IMR-90 (cell line): ENCODE results near the gene DUSP22. TPM values are rescaled to one million over a fixed set of nuclear protein-coding genes. Genes with fewer than 3 reads are reported as not detected.

ENCODE experiments used
- ATAC-seq: fragments of 200-7000 bp; cut with Tn5 transposase; 2 replicates; pipeline ENCODE4 v1.9.1; 2020; ENCODE audit warnings: low read depth, mild to moderate bottlenecking, moderate library complexity
- BruUV-seq: library from RNA; stranded (reverse); fragments of 400-500 nt; replicated peaks from 2 replicates; lab custom pipeline; 2021; lab: Mats Ljungman, UMichigan
- CTCF ChIA-PET: fragments of 300-600 bp; formaldehyde crosslinking; extraction: SDS; loops from one replicate; lab custom pipeline; 2021; ENCODE audit warnings: antibody characterized with exemption; lab: Yijun Ruan, JAX
- POLR2A ChIA-PET: fragments of 300-600 bp; sonication (Branson Sonifier 250); formaldehyde crosslinking; loops from one replicate; lab custom pipeline; 2022; ENCODE audit warnings: antibody characterized with exemption; ENCODE audit not compliant: unreplicated experiment; lab: Charles Lee
- DNase-seq: peaks from one replicate; pipeline ENCODE4 v3.0.0; 2013
- H2AFZ ChIP-seq: replicated peaks from 2 replicates; pipeline ENCODE3; 2013; ENCODE audit warnings: low read length, mild to moderate bottlenecking; ENCODE audit not compliant: poor library complexity
- H2AK5ac ChIP-seq: 2 replicates; pipeline ENCODE4 v1.6.1; 2013; ENCODE audit warnings: low read depth, low read length, inconsistent platforms
- H2AK9ac ChIP-seq: replicated peaks from 2 replicates; pipeline ENCODE3; 2013; ENCODE audit warnings: mild to moderate bottlenecking, low read depth, low read length, moderate library complexity; ENCODE audit not compliant: poor library complexity
- H2BK120ac ChIP-seq: 2 replicates; pipeline ENCODE4 v1.6.1; 2013; ENCODE audit warnings: low read depth, low read length, inconsistent platforms
- H2BK15ac ChIP-seq: 3 replicates; pipeline ENCODE4 v1.6.1; 2013; ENCODE audit warnings: low read depth, low read length, inconsistent platforms
- H2BK20ac ChIP-seq: 2 replicates; pipeline ENCODE4 v1.6.1; 2013; ENCODE audit warnings: low read depth, mild to moderate bottlenecking, inconsistent platforms, low read length, moderate library complexity
- H2BK5ac ChIP-seq: 2 replicates; pipeline ENCODE4 v1.6.1; 2013; ENCODE audit warnings: mild to moderate bottlenecking, low read depth, low read length, inconsistent platforms; ENCODE audit not compliant: poor library complexity, severe bottlenecking
- H3K14ac ChIP-seq: replicated peaks from 2 replicates; pipeline ENCODE4 v1.6.1; 2013; ENCODE audit warnings: low read depth, low read length, inconsistent platforms
- H3K18ac ChIP-seq: 2 replicates; pipeline ENCODE4 v1.6.1; 2013; ENCODE audit warnings: low read depth, low read length, control low read depth
- H3K23ac ChIP-seq: 2 replicates; pipeline ENCODE4 v1.6.1; 2013; ENCODE audit warnings: low read depth, low read length, inconsistent platforms
- H3K27ac ChIP-seq: 2 replicates; pipeline ENCODE4 v1.5.1; 2013; ENCODE audit warnings: mild to moderate bottlenecking, control low read depth, low read length; ENCODE audit not compliant: insufficient read depth
- H3K27me3 ChIP-seq: 2 replicates; pipeline ENCODE4 v1.6.1; 2013; ENCODE audit warnings: low read length; ENCODE audit not compliant: control insufficient read depth, insufficient read depth
- H3K36me3 ChIP-seq: 2 replicates; pipeline ENCODE4 v1.6.1; 2013; ENCODE audit warnings: low read length, mixed read lengths; ENCODE audit not compliant: control insufficient read depth, insufficient read depth
- H3K4ac ChIP-seq: 2 replicates; pipeline ENCODE4 v1.6.1; 2013; ENCODE audit warnings: low read depth, low read length, inconsistent platforms
- H3K4me1 ChIP-seq: 2 replicates; pipeline ENCODE4 v1.6.1; 2013; ENCODE audit warnings: low read length, mixed read lengths; ENCODE audit not compliant: control insufficient read depth, insufficient read depth
- H3K4me2 ChIP-seq: 2 replicates; pipeline ENCODE4 v1.6.1; 2013; ENCODE audit warnings: low read depth, mild to moderate bottlenecking, control low read depth, low read length, moderate library complexity
- H3K4me3 ChIP-seq: 2 replicates; pipeline ENCODE4 v1.5.1; 2013; ENCODE audit warnings: low read depth, mild to moderate bottlenecking, control low read depth, low read length, moderate library complexity; ENCODE audit not compliant: insufficient read depth
- H3K56ac ChIP-seq: 2 replicates; pipeline ENCODE4 v1.6.1; 2013; ENCODE audit warnings: low read length, inconsistent platforms; ENCODE audit not compliant: insufficient read depth; ENCODE audit errors: extremely low read depth
- H3K79me1 ChIP-seq, 2 experiments: 2 replicates each; pipeline ENCODE4 v1.6.1; 2013; ENCODE audit warnings: low read length in 2 of 2, inconsistent platforms in 1 of 2, low read depth in 1 of 2
- H3K9ac ChIP-seq: 2 replicates; pipeline ENCODE4 v1.6.1; 2013; ENCODE audit warnings: low read depth, low read length, control low read depth
- H3K9me1 ChIP-seq: 2 replicates; pipeline ENCODE4 v1.6.1; 2013; ENCODE audit warnings: low read length, inconsistent platforms; ENCODE audit not compliant: insufficient read depth
- H3K9me3 ChIP-seq: 2 replicates; pipeline ENCODE4 v1.6.1; 2013; ENCODE audit warnings: low read length; ENCODE audit not compliant: control insufficient read depth, insufficient read depth
- H4K20me1 ChIP-seq: 2 replicates; pipeline ENCODE4 v1.6.1; 2013; ENCODE audit warnings: low read length, inconsistent platforms; ENCODE audit not compliant: insufficient read depth
- H4K5ac ChIP-seq: 2 replicates; pipeline ENCODE4 v1.6.1; 2013; ENCODE audit warnings: mild to moderate bottlenecking, low read depth, low read length, control low read depth
- H4K8ac ChIP-seq, 2 experiments: 2 replicates each; pipeline ENCODE4 v1.6.1; 2013; ENCODE audit warnings: low read depth in 2 of 2, low read length in 2 of 2, control low read depth in 1 of 2, inconsistent platforms in 1 of 2
- H4K91ac ChIP-seq: 2 replicates; pipeline ENCODE4 v1.6.1; 2013; ENCODE audit warnings: low read depth, low read length, inconsistent platforms; ENCODE audit not compliant: insufficient read depth
- BHLHE40 ChIP-seq: fragments of 150-350 bp; IDR thresholded peaks from 2 replicates; pipeline ENCODE4 v1.6.1; 2016; ENCODE audit warnings: mild to moderate bottlenecking, low read depth, low read length
- CEBPB ChIP-seq: IDR thresholded peaks from 2 replicates; pipeline ENCODE4 v1.6.1; 2012; ENCODE audit warnings: low read depth, low read length, improper control_type of control experiment
- CHD1 ChIP-seq: IDR thresholded peaks from 2 replicates; pipeline ENCODE4 v1.6.1; 2012; ENCODE audit warnings: low read depth, low read length, improper control_type of control experiment
- CTCF ChIP-seq: conservative IDR thresholded peaks from 2 replicates; pipeline ENCODE4 v1.5.1; 2012; ENCODE audit warnings: mild to moderate bottlenecking, low read depth, low read length, improper control_type of control experiment
- ELK1 ChIP-seq: fragments of 150-350 bp; IDR thresholded peaks from 2 replicates; pipeline ENCODE4 v1.6.1; 2016; ENCODE audit warnings: low read depth, mild to moderate bottlenecking, low read length, moderate library complexity, borderline replicate concordance
- FOS ChIP-seq: fragments of 150-350 bp; IDR thresholded peaks from 2 replicates; pipeline ENCODE4 v1.6.1; 2016; ENCODE audit warnings: low read depth, low read length
- MAFK ChIP-seq: IDR thresholded peaks from 2 replicates; pipeline ENCODE4 v1.6.1; 2012; ENCODE audit warnings: low read depth, low read length, improper control_type of control experiment
- MAZ ChIP-seq: IDR thresholded peaks from 2 replicates; pipeline ENCODE4 v1.6.1; 2012; ENCODE audit warnings: low read depth, mild to moderate bottlenecking, low read length, improper control_type of control experiment, moderate library complexity, borderline replicate concordance
- MXI1 ChIP-seq: IDR thresholded peaks from 2 replicates; pipeline ENCODE4 v1.6.1; 2012; ENCODE audit warnings: low read depth, mild to moderate bottlenecking, low read length, moderate library complexity, borderline replicate concordance
- NFE2L2 ChIP-seq: fragments of 150-350 bp; IDR thresholded peaks from 2 replicates; pipeline ENCODE4 v1.6.1; 2016; ENCODE audit warnings: low read depth, mild to moderate bottlenecking, low read length
- POLR2A ChIP-seq: IDR thresholded peaks from 2 replicates; pipeline ENCODE4 v1.6.1; 2012; ENCODE audit warnings: mild to moderate bottlenecking, low read depth, low read length
- RAD21 ChIP-seq: IDR thresholded peaks from 2 replicates; pipeline ENCODE4 v1.6.1; 2012; ENCODE audit warnings: low read length, improper control_type of control experiment
- RCOR1 ChIP-seq: IDR thresholded peaks from 2 replicates; pipeline ENCODE4 v1.6.1; 2012; ENCODE audit warnings: mild to moderate bottlenecking, low read length, improper control_type of control experiment; ENCODE audit not compliant: insufficient replicate concordance
- RFX5 ChIP-seq: IDR thresholded peaks from 2 replicates; pipeline ENCODE4 v1.8.0; 2012; ENCODE audit warnings: low read depth, mild to moderate bottlenecking, low read length, moderate library complexity
- SMC3 ChIP-seq: fragments of 150-350 bp; IDR thresholded peaks from 2 replicates; pipeline ENCODE4 v1.6.1; 2016; ENCODE audit warnings: low read depth, mild to moderate bottlenecking, antibody characterized with exemption, low read length, moderate library complexity
- USF2 ChIP-seq: fragments of 150-350 bp; IDR thresholded peaks from 2 replicates; pipeline ENCODE4 v1.6.1; 2017; ENCODE audit warnings: mild to moderate bottlenecking, antibody characterized with exemption, low read length, low read depth
- WGBS, 2 experiments: methylation state at CpG; one replicate each; pipeline versions ENCODE4 v1.1.5 to v1.1.7; 2013; ENCODE audit warnings: missing lambda C conversion rate in 2 of 2; ENCODE audit not compliant: insufficient read length in 1 of 2; ENCODE audit errors: extremely low coverage in 2 of 2; 5-methylcytosine and 5-hydroxymethylcytosine counted together
- dilution Hi-C: fragments of 300-500 bp; cut with HindIII; formaldehyde crosslinking; loops from one replicate; pipeline ENCODE4 v1.14.3; 2018; ENCODE audit warnings: low sequenced_read_pairs; ENCODE audit not compliant: unreplicated experiment
- in situ Hi-C: fragments of 300-500 bp; cut with MboI; formaldehyde crosslinking; loops from 3 replicates; pipeline ENCODE4 v1.14.3; 2019; ENCODE audit warnings: low sequenced_read_pairs, inconsistent platforms, mixed read lengths
- intact Hi-C: fragments of 100-400 bp; cut with micrococcal nuclease; formaldehyde crosslinking; loops from 2 replicates; pipeline ENCODE4 v1.10.0; 2022
- polyA plus RNA-seq, 3 experiments: library from polyadenylated mRNA; depleted of rRNA; stranded (reverse); fragments of >200 nt; gene quantifications; 2 replicates each; pipeline ENCODE4 v1.2.3, GENCODE V29; 2012; ENCODE audit warnings: low replicate concordance in 1 of 3
- total RNA-seq: library from RNA; depleted of rRNA; stranded (reverse); fragments of >200 nt; gene quantifications from 2 replicates; pipeline ENCODE4 v1.2.3, GENCODE V29; 2012

DUSP22 gene
- total and polyA plus RNA-seq, 2 of the 4 experiments (the other 2 are of a cell fraction): 7.1 to 8.2 TPM

- Histone ChIP-seq H3K56ac (no peak overlapping the region), H2BK120ac (no peak overlapping the region), H3K9me3 (peaks cover 3% of the 10 kb centered on the region; the same call in 1 of the 2 replicates), H4K91ac (no peak overlapping the region), H2AFZ (no peak overlapping the region), H4K20me1 (no peaks in the 10 kb centered on the region), H3K4me3 (no peak overlapping the region), H3K4me1 (no peaks in the 10 kb centered on the region), H2AK5ac (no peak overlapping the region), H3K27ac (no peak overlapping the region), H2BK5ac (no peak overlapping the region), H3K4me2 (no peak overlapping the region), H3K4ac (no peak overlapping the region), H4K5ac (no peak overlapping the region), H3K18ac (no peak overlapping the region), H3K9me1 (no peaks in the 10 kb centered on the region), H4K8ac (no peak overlapping the region), H3K27me3 (peaks cover 63% of the 10 kb centered on the region), H2BK20ac (no peak overlapping the region), H3K36me3 (no peaks in the 10 kb centered on the region), H3K79me1 (no peaks in the 10 kb centered on the region), H3K14ac (no peak overlapping the region), H3K23ac (no peak overlapping the region), H2AK9ac (no peak overlapping the region), H3K9ac (no peak overlapping the region), H2BK15ac (no peak overlapping the region)
- intact Hi-C loops: no loop called here
- ChIA-PET CTCF (no interaction called here), POLR2A (no interaction called here)
- no peak for ATAC-seq
- no CpG with 5 or more reads among the region's 11 CpGs for WGBS, 2 experiments
- no peak for DNase-seq
- BruUV-seq: no TSS peak
- in situ Hi-C loops: no loop called here
- dilution Hi-C loops: no loop called here
- TF ChIP-seq BHLHE40 (no peak), USF2 (no peak), MXI1 (no peak), RAD21 (no peak), MAFK (no peak), RCOR1 (no peak), POLR2A (no peak), RFX5 (no peak), ELK1 (no peak), CTCF (no peak), SMC3 (no peak), MAZ (no peak), FOS (no peak), NFE2L2 (no peak), CHD1 (no peak), CEBPB (no peak)
Observed at GRCh38 chr6:399785-400534, 107.7 kb downstream of the DUSP22 start.
